GM21737 (cell line): Measurements from ENCODE around the gene CLIC4.
A peak's percentile ranks its signal among the peaks of the same experiment; 100 is the strongest.
"Not testable (repeated sequence)": the region's sequence is repeated elsewhere in the genome, so short reads cannot be mapped to it uniquely, and the experiment has no call there.

Source experiments
- ATAC-seq: cut with Tn5 transposase; IDR thresholded peaks from one replicate; pipeline ENCODE4 v1.9.1; 2021; ENCODE audit warnings: mild to moderate bottlenecking, moderate library complexity; ENCODE audit not compliant: unreplicated experiment

Gene CLIC4

DNA sequence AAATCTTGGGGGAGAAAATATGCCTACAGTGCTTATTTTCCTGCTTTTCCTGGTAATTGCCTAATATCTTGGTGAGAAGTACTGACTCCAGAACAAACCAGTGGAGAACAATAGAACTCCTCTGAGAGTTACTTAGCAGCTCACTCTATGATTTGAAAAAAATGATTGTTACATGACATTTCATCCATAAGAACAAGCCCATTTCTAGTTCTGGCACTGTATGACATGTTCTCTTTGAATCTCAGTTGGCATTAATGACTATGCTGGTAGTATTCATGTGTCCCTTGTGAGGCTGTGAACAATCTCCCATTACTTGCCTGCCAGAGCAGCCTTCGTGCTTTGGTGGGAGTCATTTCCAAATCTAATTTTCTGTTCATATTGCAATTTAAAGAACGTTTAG, 58.0 kb downstream of the CLIC4 start:
- ATAC-seq: no peak

DNA sequence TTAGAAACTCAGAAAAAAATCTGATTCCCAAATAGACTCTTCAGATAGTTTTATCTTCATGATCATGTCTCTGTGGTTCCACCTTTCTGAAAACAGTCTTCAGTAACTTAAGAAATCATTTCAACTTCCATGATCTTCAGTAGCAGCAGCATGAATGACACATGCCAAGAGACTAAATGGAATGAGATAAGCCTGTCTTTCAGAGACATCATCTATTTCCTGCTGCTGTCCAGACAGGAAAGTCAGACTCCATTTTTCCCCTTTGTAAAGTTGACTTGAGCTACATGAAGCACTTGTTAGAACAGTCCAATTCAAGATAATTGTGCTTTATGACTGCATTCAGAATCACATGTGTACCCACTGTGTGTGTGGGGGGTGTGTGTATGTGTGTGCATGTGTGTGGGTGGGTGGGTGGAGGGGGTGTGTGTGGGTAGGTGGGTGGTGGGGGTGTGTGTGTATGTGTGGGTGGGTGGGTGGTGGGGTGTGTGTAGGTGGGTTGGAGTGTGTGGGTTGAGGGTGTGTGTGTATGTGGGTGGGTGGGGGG, 58.8 kb downstream of the CLIC4 start:
- ATAC-seq: no peak

DNA sequence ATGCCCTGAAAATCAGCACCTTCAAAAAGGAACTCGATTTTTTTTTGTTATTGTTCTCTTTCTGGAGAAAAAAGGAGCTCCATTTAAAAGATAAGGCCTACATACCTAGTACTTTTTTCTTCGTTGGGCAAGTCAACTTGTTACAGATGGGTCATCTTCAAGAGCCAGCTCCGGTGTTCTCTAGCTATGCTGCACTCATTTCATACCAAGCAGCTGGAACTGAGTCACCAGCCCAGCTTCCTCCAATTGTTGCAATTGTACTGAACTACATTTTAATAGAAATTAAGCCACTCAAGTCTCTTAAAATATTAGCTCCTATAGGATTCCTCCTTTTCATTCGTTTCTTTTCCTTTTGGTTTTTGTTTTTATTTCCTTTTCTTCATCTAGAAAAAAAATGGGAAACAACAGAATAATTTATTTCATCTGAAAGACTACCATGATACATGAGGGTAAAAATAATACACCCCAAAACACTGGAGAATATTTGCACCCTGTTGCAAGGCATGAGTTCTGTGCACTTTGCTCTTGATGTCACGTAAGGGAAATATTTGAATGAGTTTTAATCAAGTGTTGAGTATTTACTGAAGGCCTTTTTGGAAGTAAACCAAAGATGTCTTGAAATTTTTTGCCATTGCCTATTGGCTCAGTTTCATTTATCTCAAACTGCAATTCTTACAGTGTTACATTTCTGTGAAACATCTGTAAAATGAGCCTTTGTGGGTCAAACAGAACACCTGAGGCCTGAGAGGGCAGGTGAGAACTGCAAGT, 60.5 kb downstream of the CLIC4 start:
- ATAC-seq: no peak

DNA sequence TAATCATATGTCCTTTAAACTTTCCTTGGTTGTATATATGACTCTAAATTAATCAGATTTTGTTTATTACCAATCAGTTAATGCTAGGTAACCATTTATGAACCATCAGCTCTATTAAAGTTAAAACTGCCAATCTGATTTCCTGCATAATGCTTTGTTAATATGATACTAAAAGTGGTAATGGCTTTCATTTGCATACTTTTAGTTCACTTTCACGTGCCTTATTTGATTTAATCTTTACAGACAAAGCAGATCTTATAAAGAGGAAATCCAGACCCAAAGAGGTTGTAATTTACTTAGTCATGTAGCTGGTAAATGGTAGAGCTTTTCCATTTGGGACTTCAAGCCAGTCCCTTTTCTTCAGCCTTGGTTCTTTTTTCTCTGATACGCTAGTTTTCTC, 61.3 kb downstream of the CLIC4 start:
- ATAC-seq: no peak

DNA sequence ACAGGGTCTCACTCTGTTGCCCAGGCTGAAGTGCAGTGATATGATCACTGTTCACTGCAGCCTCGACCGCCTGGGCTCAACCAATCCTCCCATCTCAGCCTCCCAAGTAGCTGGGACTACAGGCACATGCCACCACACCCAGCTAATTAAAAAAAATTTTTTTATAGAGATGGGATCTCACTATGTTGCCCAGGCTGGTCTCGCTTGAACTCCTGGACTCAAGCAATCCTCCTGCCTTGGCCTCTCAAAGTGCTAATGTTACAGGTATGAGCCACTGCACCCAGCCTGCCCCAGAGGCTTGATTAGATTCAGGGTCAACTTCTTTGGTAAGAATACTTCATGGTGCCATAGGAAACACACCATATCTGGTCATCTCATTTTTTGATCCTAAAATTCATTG, 66.2 kb downstream of the CLIC4 start:
- ATAC-seq: not testable (repeated sequence)

DNA sequence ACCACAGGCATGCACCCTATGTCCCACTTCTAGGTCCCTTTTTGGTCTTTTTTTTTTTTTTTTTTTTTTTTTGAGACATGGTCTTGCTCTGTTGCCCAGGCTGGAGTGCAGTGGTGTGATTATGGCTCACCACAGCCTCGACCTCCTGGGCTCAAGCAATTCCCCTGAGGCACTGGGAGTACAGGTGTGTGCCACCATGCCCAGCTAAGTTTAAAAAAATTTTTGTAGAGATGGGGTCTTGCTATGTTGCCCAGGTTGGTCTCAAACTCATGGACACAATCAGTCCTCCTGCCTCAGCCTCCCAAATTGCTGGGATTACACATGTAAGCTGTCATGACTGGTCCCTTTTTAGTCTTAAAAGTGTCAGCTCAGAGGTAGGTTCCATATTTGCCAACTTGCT, 75.0 kb downstream of the CLIC4 start:
- not testable (repeated sequence) for ATAC-seq

DNA sequence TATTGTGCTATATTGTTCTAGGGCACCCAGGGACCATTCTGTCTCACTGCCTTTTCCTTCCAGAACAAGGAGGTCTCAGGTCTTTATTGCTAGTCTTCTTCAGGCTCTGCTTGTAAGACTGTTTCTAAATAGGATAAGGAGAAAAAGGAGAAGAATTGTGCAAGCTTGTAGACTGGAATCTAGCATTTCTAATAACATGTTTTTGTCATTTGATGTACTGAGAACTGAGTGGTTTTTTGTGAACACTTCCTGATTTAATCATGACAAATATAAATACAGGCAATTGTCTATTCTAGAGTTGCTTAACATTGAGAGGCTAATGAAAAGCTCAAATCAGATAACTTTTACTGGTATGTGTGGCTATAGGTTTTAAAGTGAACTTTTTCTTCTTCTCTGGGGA, 77.6 kb downstream of the CLIC4 start:
- no peak for ATAC-seq

DNA sequence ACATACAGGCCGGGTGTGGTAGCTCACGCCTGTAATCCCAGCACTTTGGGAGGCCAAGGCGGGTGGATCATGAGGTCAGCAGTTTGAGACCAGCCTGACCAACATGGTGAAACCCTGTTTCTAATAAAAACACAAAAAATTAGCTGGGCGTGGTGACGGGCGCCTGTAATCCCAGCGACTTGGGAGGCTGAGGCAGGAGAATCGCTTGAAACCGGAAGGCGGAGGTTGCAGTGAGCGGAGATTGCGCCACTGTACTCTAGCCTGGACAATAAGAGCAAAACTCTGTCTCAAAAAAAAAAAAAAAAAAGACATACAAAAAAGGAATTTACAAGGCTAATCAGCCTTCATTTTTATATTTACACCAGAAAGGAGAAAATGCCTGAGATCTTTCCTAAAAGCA, 78.2 kb downstream of the CLIC4 start:
- ATAC-seq: not testable (repeated sequence)

DNA sequence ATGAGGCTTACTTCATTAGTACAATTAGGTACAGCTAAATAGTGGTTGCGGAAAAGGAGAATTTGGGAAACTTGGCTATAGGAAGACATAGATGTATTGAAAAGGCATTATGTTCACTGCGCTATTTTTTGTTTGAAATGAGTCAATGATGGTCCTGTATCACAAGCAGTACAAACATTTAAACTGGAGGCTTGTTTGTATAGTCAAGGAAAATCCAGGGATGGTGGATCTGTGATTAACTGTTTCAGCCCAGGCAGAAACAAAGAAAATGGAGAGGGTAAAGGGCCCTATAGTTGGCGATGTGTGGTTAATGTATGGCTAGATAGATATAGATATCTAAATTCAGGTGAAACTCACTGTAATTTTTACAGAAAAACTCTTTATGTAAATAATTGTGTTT, 79.9 kb downstream of the CLIC4 start:
- no peak for ATAC-seq

DNA sequence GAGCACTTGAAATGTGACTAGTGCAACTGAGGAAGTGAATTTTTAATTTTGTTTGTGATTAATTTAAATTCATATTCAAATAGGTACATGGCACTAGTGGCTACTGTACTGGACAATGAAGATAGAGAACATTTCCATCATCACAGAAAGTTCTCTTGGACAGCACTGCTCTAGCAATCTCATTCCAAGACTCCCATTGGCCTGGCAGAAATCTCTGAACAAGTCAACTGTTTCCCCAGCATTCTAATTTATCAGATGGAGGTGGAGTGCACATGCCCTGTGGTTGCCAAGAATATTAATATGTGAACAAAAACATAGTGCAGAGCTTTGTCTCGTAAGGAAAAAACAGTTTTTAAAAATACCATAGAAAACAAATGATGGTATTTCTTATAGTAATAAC, 81.3 kb downstream of the CLIC4 start:
- ATAC-seq: no peak

DNA sequence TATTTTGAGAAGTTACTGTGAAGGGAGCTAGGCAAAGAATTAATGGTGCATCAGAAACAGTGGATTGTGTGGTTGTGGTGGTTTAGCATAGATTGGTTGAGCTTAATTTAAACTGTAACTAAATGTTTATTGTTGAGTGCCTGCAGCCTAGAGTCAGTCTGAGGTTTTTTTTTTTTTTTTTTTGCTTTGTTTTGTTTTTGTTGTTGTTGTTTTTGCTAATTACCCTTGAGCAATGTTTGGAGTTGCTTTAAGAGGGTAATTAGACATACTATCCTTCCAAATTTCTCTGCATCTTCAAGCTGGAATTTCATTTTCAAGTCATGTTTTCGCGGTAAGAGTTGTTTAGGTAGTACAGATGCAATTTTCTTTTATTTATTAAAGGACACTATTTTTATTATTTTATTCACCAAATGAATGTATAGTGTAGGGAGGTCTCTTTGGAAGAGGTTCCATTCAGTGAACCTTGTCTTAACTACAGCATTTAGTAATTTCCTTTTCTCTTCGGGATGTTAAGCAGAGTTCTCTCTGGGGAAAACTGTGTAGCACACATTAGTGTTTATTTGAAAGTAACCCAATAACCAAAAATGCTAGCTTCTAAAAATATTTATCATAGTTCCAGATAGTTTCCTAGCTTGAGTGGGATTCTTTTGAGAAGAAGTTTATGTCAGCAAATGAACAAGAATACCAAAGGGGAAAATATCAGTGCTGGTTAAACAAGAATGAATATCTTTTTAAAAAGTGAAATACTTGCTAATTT, 82.3 kb downstream of the CLIC4 start:
- no peak for ATAC-seq

DNA sequence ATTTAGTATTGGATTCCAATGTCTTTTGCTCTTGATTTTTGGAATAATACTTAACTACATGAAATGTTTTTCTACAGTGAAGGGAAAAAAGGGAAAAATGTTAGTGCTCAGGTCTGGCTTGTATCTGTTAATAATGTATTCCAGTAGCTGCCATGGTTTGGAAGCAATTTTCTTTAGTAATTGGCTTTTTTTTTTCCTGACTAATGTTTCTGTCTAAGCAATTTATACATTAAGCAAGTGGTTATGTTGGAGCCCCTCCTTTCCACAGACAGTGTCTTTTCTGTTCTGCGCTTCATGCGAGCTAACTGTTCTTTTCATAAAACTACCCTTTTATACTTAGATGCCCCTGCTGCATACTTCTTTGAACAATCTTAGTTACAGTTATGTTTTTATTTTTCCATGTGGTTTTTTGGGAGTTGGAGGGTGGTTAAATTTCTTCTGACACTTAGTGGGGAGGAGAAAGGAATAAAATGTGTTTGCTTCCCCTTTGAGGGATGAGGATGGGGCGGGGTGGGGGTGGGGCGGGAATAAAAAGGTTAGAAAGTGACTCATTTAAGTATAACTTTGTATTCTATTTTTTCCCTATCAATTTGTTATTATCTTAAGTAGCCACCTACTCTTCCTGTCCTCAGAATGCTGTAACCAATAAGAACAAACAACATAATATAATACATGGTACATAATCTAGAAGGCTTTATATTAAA, 83.1 kb downstream of the CLIC4 start:
- ATAC-seq: no peak

DNA sequence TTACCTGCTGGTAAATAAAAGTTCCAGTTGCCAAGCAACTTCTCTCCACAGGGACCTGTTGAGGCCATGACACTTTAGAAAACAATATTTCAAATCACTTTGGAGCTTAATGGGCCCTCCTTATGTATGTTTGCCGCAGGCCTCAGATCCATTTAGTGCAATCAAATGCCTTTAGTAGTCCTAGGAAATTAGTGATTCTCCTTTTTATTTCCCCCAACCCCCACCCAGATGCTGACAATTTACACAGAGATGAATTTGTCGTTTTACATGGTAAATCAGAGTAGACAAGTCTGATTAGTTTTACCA, 83.6 kb downstream of the CLIC4 start:
- no peak for ATAC-seq

DNA sequence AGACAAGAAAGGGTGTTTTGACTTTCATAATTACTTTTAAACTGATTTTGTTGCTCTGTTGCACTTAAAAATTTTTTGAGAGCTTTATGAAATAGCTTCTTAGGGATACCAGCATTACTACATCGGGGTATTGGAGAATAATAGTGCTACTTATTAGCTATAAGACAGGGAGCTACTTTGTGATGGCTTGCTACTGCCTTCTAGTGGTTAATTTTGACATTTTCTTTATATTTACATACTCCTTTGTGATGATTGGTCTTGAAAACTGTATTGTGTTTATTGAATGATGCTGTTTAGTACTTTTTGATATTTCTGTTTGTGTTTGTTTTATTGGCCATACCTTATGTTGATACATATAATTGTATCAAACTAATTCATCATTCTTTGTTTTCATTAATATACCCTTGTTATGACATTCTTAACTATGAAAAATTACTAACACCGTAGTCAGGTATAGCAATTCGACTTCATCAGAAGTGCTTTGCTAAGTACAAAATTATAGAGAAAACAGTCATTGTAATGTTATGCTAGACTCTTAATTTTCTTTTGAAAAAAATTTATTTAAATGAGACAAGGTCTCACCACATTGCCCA, 85.5 kb downstream of the CLIC4 start:
- no peak for ATAC-seq

DNA sequence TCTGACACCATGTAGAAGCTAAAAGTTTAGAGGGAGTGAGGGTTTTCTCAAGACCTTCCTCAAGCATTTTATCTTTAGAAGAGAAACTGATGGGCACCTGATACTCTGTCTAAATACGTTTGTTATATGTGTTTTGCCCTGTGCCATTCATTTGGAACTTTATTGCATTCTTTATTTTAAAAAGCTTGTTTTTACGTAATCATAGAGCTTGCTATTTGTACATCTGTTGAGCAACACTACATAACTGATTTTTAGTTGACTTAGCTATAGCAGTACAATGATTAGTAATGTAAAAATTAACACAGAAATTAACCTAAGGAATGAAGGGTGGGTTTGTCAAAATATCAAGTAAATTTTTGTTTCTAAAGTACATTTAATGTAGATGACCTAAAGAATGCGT, 96.3 kb downstream of the CLIC4 start:
- no peak for ATAC-seq

DNA sequence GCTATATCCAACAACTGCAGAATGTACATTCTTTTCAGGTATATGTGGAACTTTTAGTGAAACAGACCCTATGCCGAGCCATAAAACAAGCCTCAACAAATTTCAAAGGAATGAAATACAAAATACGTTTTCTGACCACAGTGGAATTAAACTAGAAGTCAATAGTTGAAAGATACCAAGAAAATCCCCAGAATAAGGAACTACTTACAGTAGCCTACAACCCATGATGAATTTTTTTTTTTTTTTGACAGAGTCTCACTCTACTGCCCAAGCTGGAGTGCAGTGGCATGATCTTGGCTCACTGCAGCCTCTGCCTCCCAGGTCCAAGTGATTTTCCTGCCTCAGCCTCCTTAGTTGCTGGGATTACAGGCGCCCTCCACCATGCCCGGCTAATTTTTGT, 101.4 kb downstream of the CLIC4 start:
- no peak for ATAC-seq

DNA sequence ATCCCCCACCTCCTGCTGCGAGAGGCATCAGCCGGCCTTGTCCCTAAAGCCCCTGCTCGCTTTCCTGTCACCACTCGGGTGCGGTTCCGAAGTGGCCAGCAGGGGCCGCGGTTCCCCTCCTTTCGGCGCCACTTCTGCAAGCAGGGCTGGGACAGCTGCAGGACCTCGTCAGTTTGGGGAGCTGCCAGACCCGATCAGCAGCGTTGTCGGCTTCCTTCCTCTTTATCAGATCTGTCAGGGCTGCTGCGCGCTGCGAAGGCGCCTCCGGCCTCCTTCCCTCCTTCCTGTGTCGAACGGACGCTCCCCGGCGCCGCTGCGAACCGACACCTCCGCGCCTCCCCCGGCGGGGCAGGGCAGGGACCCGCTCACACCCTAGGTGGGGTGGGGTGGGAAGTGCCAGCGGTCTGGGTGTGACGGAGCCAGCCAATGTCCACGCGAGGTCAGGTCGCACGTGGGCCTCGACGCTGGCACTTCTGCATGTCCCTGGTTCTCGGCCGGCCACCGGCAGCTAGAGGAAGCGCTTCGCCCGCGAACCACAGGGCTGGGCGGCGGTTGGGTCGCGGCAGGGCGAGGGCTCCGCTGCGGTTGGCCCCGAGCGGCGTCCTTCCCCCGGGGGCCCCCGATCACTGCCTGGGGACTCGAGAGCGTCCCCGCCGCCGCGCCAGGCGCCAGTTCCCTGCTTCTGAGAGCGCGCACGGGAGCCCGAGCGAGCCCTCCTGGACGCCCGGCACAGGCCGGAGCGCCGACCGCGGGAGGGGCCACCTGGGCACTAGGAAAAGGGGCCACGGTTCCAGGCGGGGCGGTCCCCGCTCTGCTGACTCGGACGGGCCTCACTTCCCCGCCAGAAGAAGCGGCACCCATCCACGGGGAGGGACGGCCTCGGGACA, 103.0 kb downstream of the CLIC4 start:
- ATAC-seq: peak; percentile 83

DNA sequence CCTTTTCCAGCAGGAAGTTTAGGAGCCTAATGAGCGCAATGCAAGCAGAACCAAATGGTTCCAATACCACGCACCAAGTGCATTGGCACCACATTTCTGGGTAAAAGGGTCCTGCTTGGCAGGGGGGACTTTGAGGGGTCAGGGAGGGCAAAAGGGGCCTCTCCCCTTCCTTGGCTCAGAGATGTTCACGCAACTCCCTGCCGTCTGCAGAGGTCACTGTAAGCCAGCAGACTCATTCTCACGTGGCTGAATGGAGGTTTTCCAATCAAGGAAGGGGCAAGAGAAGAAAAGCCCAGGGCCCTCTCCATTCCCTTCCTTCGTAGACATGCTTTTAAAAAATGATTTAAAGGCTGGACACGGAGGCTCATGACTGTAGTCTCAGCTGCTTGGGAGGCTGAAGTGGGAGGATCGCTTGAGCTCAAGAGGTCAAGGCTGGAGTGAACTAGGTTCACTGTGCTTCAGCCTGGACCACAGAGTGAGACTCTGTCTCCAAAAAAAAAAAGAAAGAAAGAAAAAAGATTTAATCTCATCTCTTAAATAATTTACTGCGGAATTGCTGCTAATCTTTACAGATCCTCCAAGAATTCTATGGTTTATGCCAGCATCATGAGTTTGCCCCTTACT, 104.5 kb downstream of the CLIC4 start:
- ATAC-seq: no peak

DNA sequence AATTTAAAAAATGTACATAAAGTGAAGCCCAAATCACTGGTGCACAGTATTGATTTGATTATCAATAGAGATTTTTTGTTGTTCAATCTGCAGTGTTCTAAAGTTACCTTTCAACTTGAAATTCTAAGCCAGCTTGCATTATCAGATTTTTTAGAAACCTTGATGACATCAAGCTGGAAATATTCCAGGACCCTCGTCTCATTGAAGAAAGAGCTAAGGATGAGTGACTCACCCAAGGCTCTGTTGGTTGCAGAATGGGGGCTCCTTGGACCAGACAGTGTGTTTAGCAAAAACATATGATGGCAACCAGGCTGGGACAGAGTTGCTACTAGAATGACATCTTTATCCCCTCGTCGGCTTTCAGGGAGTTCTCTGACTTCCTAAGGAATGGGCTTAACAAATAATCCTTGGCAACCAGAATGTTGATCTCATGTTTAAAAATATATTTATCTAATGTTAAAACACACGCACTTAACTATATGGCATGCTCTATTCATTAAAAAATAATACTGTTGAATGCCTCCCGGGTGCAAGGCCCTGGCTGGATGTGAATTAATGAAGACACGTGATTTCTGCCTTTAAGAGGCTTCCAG, 105.2 kb downstream of the CLIC4 start:
- no peak for ATAC-seq

DNA sequence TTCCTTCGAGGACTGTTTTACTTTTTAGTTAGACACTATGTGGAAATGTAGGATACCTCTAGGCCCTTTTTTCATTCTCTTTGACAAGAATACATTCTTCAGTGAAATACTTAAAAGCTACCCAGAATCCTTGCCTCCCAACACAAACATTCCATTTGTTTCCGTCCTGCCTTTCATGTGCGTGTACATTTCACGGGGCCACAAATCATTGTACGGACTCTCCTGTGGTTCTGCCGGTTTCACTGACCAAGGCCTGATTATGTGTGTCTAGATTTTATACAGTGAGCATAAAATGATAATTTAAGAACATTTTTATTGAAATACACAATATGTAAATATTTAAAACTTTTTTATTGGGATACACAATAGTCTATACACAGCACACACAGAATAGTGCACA, 108.4 kb downstream of the CLIC4 start:
- ATAC-seq: no peak
